Stomach (tissue), 9 donors: ENCODE measurements around the gene BHLHA15. TPM values are rescaled to one million over a fixed set of nuclear protein-coding genes. Genes with fewer than 3 reads are reported as not detected.

Experiments used
- DNase-seq, 2 donors: peaks; one replicate each; pipeline versions ENCODE4 v3.0.0 to v3.0.0-alpha.2; 2013 to 2019
- H3K27ac ChIP-seq, 5 donors: fragments of 200-600 bp in 4 of 5; sonication (generic) in 4 of 5; one replicate each; pipeline ENCODE4 v1.5.1; 2013 to 2019; ENCODE audit warnings: mild to moderate bottlenecking in 1 of 5, moderate library complexity in 1 of 5
- H3K27me3 ChIP-seq, 3 donors: fragments of 200-600 bp; sonication (generic); one replicate each; pipeline ENCODE4 v1.5.1; 2017 to 2019; ENCODE audit warnings: mixed run types in 1 of 3
- H3K36me3 ChIP-seq, 4 donors: fragments of 200-600 bp; sonication (generic); 1 replicate in 3 of 4; 2 replicates in 1 of 4; pipeline ENCODE4 v1.5.1; 2016 to 2019
- H3K4me1 ChIP-seq, 4 donors: fragments of 200-600 bp; sonication (generic); one replicate each; pipeline ENCODE4 v1.5.1; 2016 to 2019
- H3K4me3 ChIP-seq, 4 donors: fragments of 200-600 bp; sonication (generic) in 3 of 4; one replicate each; pipeline ENCODE4 v1.5.1; 2016 to 2019; ENCODE audit warnings: mild to moderate bottlenecking in 1 of 4
- H3K9me3 ChIP-seq, 4 donors: fragments of 200-600 bp; sonication (generic); one replicate each; pipeline ENCODE4 v1.5.1; 2016 to 2019
- EP300 ChIP-seq: sonication (generic); formaldehyde crosslinking; IDR thresholded peaks from one replicate; pipeline ENCODE4 v1.6.1; 2017; ENCODE audit warnings: antibody characterized with exemption
- POLR2A ChIP-seq, 4 donors: fragments of 450-650 bp; IDR thresholded peaks; one replicate each; pipeline ENCODE4 v1.6.1; 2016; ENCODE audit warnings: antibody characterized with exemption in 4 of 4, control low read depth in 2 of 4, mild to moderate bottlenecking in 1 of 4, moderate library complexity in 1 of 4
- POLR2AphosphoS5 ChIP-seq, 3 donors: sonication (generic); formaldehyde crosslinking; IDR thresholded peaks; one replicate each; pipeline ENCODE4 v1.6.1; 2016; ENCODE audit warnings: antibody characterized with exemption in 3 of 3
- WGBS, 5 donors: extraction: QIAGEN DNeasy Blood & Tissue Kit in 3 of 5; methylation state at CpG; one replicate each; pipeline versions ENCODE4 v1.1.5 to v1.1.7; 2013 to 2018; 5-methylcytosine and 5-hydroxymethylcytosine counted together
- intact Hi-C: fragments of 100-400 bp; cut with DNase I; formaldehyde crosslinking; loops from one replicate; pipeline ENCODE4 v1.15.1; 2023; ENCODE audit warnings: low total_unique reads
- polyA plus RNA-seq, 3 donors: library from polyadenylated mRNA; stranded (reverse); fragments of 200-250 nt; gene quantifications; one replicate each; pipeline ENCODE4 v1.2.3, GENCODE V29; 2013
- total RNA-seq, 5 donors: library from RNA; depleted of rRNA; stranded (reverse); fragments of >200 nt; gene quantifications; one replicate each; pipeline versions ENCODE4 v1.1.0 to v1.2.3, GENCODE V29; 2014 to 2016
- TF ChIP-seq, protein P1 (sequence below), 7 experiments: fragments of 450-650 bp in 4 of 7; fragments of 200-600 bp in 3 of 7; sonication (generic) in 3 of 7; IDR thresholded peaks; one replicate each; pipeline ENCODE4 v1.5.1; 2016 to 2019; ENCODE audit warnings: antibody characterized with exemption in 7 of 7, control low read depth in 2 of 7, mild to moderate bottlenecking in 1 of 7
- donor health status: healthy with polysubstance abuse.
- donor health status: Bipolar disorder and iron deficiency.
- donor health status: healthy.

BHLHA15 gene
- total and polyA plus RNA-seq, 8 donors, result 1.3 to 108 (median 11.3) TPM; not detected in 2

DNA sequence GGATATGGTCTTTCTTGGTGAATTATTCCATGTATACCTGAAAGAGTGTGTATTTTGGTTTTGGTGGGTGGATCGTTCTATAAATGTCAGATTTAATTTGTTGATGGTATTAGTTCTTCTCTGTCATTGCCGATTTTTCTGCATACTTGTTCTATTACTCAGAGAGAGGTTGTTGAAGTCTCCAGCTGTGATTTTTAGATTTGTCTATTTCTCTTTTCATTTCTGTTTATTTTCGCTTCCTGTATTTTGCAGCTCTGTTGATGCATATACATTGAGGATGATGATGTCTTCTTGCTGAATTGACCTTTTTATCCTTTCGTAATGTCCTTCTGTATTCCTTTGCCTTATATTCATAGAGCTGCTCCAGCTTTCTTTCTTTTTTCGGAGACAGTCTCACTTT is 12.1 kb upstream of the BHLHA15 start:
- Histone ChIP-seq H3K4me3 (no peak overlapping the region), H3K27ac (no peak overlapping the region), H3K4me1 (peaks cover 0 to 22% (median 1%) of the 10 kb centered on the region in 4 donors), H3K27me3 (no peaks in the 10 kb centered on the region), H3K36me3 (peaks cover 29 to 62% (median 51%) of the 10 kb centered on the region in 4 donors), H3K9me3 (peaks cover 0 to 5% (median 2%) of the 10 kb centered on the region in 4 donors)
- no peak for DNase-seq
- WGBS, 5 donors, result 94 to 98% (median 97%) methylated on average over 5 of the region's 5 CpGs
- intact Hi-C loops, result no loop called here
- no peak for TF ChIP-seq POLR2A (IDR thresholded peaks at IDR 0.05)

DNA sequence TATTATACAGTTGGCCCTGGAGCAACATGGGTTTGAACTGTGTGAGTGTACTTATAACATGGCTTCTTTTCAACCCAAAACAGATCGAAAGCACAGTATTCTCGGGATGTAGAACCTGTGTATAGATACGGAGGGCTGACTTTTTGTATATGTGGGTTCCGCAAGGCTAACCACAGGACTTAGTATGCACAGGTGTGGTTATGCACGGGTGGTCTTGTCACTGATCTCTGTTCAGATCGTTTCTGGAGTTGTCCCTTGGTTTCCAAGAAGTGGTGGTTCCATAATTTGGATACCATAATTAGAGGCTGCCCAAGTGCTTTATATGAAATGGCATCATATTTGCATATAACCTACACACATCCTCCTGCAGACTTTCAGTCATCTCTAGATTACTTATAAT is 10.9 kb upstream of the BHLHA15 start:
- 76 to 89% (median 86%) methylated on average over 6 of the region's 6 CpGs for WGBS, 5 donors
- intact Hi-C loops, result no loop called here
- H3K36me3 ChIP-seq, result peaks cover 21 to 62% (median 51%) of the 10 kb centered on the region in 4 donors

DNA sequence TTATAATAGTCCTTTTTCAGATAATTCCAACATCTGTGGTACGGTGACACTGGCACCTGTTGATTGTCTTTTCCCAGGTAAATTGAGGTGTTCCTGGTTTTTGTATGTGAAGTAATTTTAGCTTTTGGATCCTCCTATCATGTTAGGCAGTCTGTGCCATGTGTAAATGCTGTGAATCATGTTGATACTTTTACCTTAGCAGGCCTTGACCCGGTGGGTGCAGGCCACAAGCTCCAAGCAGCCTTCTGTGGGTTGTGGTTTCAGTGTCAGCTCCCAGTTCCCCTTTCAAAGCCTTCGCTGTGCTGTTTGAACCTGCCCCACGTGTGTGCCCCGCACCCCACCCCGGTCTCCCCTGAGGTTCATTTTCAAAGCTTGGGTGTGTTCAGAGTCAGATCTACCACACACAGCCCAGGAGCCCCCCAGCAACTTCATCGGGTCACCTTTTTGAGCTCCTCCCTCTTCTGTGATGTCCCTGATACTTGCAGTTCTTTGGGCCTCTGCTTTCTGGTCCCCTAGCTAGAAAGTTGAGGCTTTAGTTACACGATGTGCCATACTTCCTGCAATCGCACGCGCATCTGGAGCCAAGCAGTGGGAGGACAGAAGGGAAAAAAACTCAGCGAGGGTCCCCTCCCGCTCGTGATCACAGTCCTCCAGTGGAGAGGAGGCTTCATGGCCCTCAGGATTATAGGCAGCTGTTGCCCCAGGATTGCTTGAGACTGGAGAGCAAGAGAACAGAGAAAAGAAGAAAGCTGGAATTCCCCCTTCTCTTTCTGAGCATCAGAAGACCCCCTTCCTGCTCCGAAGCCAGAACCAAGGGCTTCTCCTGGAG is 8.7 kb upstream of the BHLHA15 start:
- H3K4me1 ChIP-seq, result peaks cover 7 to 34% (median 8%) of the 10 kb centered on the region in 4 donors
- no peak overlapping the region for H3K4me3 ChIP-seq
- peaks cover 0 to 5% (median 2%) of the 10 kb centered on the region in 4 donors for H3K9me3 ChIP-seq
- WGBS, 5 donors, result 69 to 77% (median 77%) methylated on average over 15 of the region's 15 CpGs
- H3K36me3 ChIP-seq, result peaks cover 27 to 62% (median 59%) of the 10 kb centered on the region in 4 donors
- no peaks in the 10 kb centered on the region for H3K27me3 ChIP-seq
- TF ChIP-seq EP300, result no peak
- no peak for TF ChIP-seq POLR2A (IDR thresholded peaks at IDR 0.05)
- no peak for TF ChIP-seq POLR2AphosphoS5 (IDR thresholded peaks at IDR 0.05)
- TF ChIP-seq, protein P1, sequence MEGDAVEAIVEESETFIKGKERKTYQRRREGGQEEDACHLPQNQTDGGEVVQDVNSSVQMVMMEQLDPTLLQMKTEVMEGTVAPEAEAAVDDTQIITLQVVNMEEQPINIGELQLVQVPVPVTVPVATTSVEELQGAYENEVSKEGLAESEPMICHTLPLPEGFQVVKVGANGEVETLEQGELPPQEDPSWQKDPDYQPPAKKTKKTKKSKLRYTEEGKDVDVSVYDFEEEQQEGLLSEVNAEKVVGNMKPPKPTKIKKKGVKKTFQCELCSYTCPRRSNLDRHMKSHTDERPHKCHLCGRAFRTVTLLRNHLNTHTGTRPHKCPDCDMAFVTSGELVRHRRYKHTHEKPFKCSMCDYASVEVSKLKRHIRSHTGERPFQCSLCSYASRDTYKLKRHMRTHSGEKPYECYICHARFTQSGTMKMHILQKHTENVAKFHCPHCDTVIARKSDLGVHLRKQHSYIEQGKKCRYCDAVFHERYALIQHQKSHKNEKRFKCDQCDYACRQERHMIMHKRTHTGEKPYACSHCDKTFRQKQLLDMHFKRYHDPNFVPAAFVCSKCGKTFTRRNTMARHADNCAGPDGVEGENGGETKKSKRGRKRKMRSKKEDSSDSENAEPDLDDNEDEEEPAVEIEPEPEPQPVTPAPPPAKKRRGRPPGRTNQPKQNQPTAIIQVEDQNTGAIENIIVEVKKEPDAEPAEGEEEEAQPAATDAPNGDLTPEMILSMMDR (IDR thresholded peaks at IDR 0.05), result no peak
- DNase-seq, result peak in 1 of 2 donors; percentile 59
- H3K27ac ChIP-seq, result peak overlapping the region in 1 of 5 donors; percentile 47
- intact Hi-C loops, result no loop called here

More for the DNA sequence above, 10.9 kb upstream of the BHLHA15 start:
- H3K27me3 ChIP-seq, result no peaks in the 10 kb centered on the region
- TF ChIP-seq, protein P1 (IDR thresholded peaks at IDR 0.05), result no peak
- no peak for TF ChIP-seq POLR2A (IDR thresholded peaks at IDR 0.05)
- TF ChIP-seq POLR2AphosphoS5 (IDR thresholded peaks at IDR 0.05), result no peak
- TF ChIP-seq EP300, result no peak
- peaks cover 7 to 34% (median 8%) of the 10 kb centered on the region in 4 donors for H3K4me1 ChIP-seq
- H3K9me3 ChIP-seq, result peaks cover 0 to 5% (median 2%) of the 10 kb centered on the region in 4 donors
- no peak overlapping the region for H3K27ac ChIP-seq
- DNase-seq, result no peak
- H3K4me3 ChIP-seq, result no peak overlapping the region

DNA sequence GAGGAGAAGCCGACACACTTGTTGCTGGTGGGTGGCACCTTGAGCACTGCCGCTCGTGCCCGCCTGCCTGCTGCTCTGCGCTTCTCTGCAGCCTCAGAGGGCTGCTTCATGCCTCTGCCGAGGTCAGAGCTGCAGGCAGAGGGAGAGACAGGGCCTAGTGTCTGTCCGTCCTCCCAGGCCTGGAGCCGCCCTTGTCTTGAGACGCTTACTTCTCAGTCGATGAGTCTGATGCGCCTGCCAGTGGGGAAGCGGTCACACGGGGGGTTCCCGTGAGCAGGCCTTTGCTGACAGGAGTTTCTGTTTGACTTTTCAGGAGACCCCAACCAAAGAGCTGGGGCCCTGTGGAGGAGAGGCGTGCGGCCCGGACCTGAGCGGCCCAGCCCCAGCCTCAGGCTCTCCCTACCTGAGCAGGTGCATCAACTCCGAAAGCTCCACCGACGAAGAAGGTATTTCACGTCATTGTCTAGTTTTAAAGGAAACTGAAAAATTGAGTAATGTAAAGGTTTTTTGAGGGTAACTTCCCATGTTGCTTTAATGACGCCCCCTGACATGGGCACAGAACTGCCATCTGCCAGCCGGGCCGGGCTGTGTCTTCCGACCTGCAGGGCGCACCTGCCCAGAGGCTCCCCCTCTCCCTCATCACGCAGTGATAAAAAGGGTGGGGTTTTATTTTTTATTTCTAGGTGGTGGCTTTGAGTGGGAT is 7.8 kb upstream of the BHLHA15 start:
- TF ChIP-seq POLR2AphosphoS5 (IDR thresholded peaks at IDR 0.05), result no peak
- no peak for TF ChIP-seq EP300
- TF ChIP-seq, protein P1 (IDR thresholded peaks at IDR 0.05), result no peak
- no peak for TF ChIP-seq POLR2A (IDR thresholded peaks at IDR 0.05)
- Histone ChIP-seq H3K27ac (peak overlapping the region in 1 of 5 donors; percentile 47), H3K36me3 (peaks cover 27 to 62% (median 61%) of the 10 kb centered on the region in 4 donors), H3K4me3 (no peak overlapping the region), H3K4me1 (peaks cover 7 to 34% (median 8%) of the 10 kb centered on the region in 4 donors), H3K27me3 (no peaks in the 10 kb centered on the region), H3K9me3 (peaks cover 0 to 2% (median 1%) of the 10 kb centered on the region in 4 donors)
- intact Hi-C loops, result no loop called here
- no peak for DNase-seq
- WGBS, 5 donors, result 91 to 97% (median 95%) methylated on average over 22 to 28 of the region's 28 CpGs
